Measurements from ENCODE around the gene GABRA5. TPM values are rescaled to one million over a fixed set of nuclear protein-coding genes. Genes with fewer than 3 reads are reported as not detected.
"Not testable (repeated sequence)": the region's sequence is repeated elsewhere in the genome, so short reads cannot be mapped to it uniquely, and the experiment has no call there.

GABRA5 gene
- polyA plus RNA-seq (2012; ENCODE audit: low read depth, missing spikeins) = not detected

DNA sequence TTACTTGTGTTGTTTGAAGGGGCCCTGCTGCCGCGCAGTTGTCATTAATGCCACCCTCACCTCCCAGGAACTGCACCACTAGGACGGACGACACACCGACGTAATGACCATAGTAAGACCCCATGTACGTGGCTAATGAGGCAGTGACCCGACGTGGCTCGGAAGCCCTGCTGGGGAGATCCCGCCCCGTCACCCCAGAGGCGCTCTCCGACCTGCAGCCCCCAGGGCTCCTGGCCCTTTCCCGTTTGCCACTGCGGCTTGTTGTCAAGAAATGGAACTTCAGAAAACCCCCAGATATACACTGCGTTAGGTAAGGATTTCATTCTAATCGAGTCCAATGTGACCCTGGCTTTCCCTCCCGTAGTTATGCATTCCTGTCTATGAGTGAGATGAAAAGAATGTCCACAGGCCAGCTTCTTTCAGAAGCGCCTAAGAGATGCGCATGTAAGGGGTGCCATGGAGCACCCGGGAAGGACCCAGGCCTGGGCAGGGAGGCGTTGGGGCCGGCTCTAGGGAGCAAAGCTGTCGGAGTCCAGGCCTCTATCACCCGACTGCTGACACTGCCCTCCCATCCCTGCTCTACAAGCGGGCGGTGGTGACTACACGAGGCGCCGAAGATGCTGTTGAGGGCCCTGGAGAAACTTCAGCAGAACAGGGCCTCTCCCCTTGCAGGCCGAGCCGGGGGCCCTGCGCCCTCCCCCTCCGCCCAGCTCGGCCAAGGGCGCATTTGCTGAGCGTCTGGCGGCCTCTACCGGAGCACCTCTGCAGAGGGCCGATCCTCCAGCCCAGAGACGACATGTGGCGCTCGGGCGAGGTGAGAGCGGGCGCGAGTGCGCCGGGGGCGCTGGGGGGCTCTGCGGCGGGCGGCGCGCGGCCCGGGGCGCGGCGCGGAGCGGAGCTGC, at the start of gene GABRA5:
Gene GABRA5 (plus strand): TSS at position 765 of the 902 bp plus-strand sequence. CDS start 2,187 bp downstream, outside the sequence.
- FAIRE-seq (no peak), DNase-seq (ENCODE audit: insufficient read length, low spot score) (no peak)
- TF ChIP-seq POLR2A (IDR thresholded peaks at IDR 0.05; ENCODE audit: low read depth, low read length) = no peak
- TF ChIP-seq PAX5 (IDR thresholded peaks at IDR 0.05; ENCODE audit: insufficient read depth, low read length, severe bottlenecking) = no peak
- TF ChIP-seq TAF1 (IDR thresholded peaks at IDR 0.05; ENCODE audit: low read depth, low read length) = no peak
- no peak for TF ChIP-seq SPI1 (IDR thresholded peaks at IDR 0.05; ENCODE audit: low read depth, low read length)
- TF ChIP-seq POLR2AphosphoS5 (IDR thresholded peaks at IDR 0.05; ENCODE audit: low read depth, low read length) = no peak
- no peak for TF ChIP-seq POU2F2 (IDR thresholded peaks at IDR 0.05; ENCODE audit: low read depth, low read length)

DNA sequence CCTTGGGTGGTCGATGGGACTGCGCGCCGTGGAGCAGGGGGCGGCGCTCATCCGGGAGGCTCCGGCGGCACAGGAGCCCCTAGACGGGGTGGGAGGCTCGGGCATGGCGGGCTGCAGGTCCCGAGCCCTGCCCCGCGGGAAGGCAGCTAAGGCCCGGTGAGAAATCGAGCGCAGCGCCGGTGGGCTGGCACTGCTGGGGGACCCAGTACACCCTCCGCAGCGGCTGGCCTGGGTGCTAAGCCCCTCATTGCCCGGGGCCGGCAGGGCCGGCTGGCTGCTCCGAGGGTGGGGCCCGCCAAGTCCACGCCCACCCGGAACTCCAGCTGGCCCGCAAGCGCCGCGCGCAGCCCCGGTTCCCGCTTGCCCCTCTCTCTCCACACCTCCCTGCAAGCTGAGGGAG, 35.7 kb upstream of the GABRA5 start:
- not testable (repeated sequence) for DNase-seq (ENCODE audit: insufficient read length, low spot score); FAIRE-seq

DNA sequence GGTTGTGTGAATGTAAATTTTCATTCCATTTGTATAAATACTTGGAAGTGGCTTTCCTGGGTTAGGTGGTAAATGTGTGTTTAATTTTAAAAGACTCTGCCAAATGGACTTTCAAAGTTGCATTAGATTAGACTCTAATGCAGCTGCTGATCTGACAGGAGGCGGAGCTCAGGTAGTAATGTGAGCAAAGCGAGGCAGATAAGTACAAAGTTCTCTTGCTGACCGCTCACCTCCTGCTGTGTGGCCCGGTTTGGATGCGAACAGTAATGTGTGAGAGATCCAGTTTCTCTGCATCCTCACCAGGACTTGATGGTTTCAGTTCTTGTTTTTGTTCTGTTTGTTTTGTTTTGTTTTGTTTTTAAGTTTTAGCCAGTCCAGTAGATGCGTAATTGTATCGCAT, 34.9 kb upstream of the GABRA5 start:
- DNase-seq (ENCODE audit: insufficient read length, low spot score) = no peak
- TF ChIP-seq SPI1 (IDR thresholded peaks at IDR 0.05; ENCODE audit: low read depth, low read length) (no peak), POU2F2 (IDR thresholded peaks at IDR 0.05; ENCODE audit: low read depth, low read length) (no peak), POLR2A (IDR thresholded peaks at IDR 0.05; ENCODE audit: low read depth, low read length) (no peak), POLR2AphosphoS5 (IDR thresholded peaks at IDR 0.05; ENCODE audit: low read depth, low read length) (no peak), PAX5 (IDR thresholded peaks at IDR 0.05; ENCODE audit: insufficient read depth, low read length, severe bottlenecking) (no peak), TAF1 (IDR thresholded peaks at IDR 0.05; ENCODE audit: low read depth, low read length) (no peak)
- no peak for FAIRE-seq

DNA sequence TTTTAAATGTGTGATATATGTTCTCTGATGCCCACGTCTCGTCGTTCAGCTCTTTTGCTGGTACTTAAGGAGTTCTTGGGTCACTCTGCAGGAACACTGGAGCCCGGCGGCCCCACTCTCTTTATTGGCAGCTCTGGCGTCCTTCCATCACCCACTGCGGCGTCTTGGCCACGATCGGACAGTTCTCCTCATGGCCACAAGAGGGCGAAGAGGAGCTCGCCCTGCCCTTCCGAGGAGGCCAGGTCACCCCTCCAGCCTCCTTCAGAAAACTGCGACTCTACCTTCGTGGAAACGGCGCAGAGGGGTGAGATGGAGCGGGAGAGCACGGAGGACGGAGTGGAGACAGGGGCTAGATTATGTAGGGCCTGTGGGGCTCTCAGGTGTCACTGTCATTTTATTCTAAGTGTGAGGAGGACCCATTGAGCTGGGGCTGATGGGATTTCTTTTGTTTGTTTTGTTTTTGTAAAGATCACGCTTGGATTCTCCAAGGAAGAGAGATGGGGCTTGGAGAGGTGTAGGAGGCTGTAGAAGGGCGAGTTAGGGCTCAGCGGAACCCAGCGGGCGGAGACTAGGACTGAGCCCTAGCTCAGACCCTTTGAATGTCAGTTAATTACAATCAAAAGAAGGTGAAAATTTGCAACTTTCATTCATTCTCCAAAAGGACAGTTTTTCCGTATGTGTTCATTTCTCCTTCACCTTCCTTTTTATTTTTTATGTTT, 28.0 kb upstream of the GABRA5 start:
- FAIRE-seq (no peak), DNase-seq (ENCODE audit: insufficient read length, low spot score) (peak; percentile 27)
- TF ChIP-seq TAF1 (IDR thresholded peaks at IDR 0.05; ENCODE audit: low read depth, low read length) (no peak), POLR2A (IDR thresholded peaks at IDR 0.05; ENCODE audit: low read depth, low read length) (no peak), PAX5 (IDR thresholded peaks at IDR 0.05; ENCODE audit: insufficient read depth, low read length, severe bottlenecking) (no peak), POLR2AphosphoS5 (IDR thresholded peaks at IDR 0.05; ENCODE audit: low read depth, low read length) (no peak), SPI1 (IDR thresholded peaks at IDR 0.05; ENCODE audit: low read depth, low read length) (no peak), POU2F2 (IDR thresholded peaks at IDR 0.05; ENCODE audit: low read depth, low read length) (no peak)

DNA sequence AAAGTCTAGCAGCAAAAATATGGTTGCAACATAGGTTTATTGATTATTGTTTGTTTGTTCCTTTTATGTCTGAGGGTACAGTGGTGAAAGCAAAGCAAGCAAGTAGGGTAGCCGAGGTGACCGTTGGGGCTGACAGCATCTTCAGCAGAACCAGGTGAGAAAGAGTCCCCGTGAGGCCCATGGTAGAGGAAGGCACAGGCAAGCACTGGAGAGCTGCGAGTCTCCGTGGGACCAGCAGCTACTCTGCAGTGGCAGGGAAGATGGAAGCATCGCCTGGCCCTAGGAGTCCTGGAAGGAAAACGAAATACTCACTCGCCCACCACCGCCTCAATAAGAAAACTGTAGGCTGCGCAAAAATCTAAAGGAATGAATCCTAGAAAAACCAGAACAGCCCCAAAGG, 25.3 kb upstream of the GABRA5 start:
- DNase-seq (ENCODE audit: insufficient read length, low spot score) (no peak), FAIRE-seq (no peak)
- TF ChIP-seq PAX5 (IDR thresholded peaks at IDR 0.05; ENCODE audit: insufficient read depth, low read length, severe bottlenecking) = no peak
- TF ChIP-seq TAF1 (IDR thresholded peaks at IDR 0.05; ENCODE audit: low read depth, low read length) = no peak
- TF ChIP-seq SPI1 (IDR thresholded peaks at IDR 0.05; ENCODE audit: low read depth, low read length) = no peak
- no peak for TF ChIP-seq POLR2A (IDR thresholded peaks at IDR 0.05; ENCODE audit: low read depth, low read length)
- no peak for TF ChIP-seq POU2F2 (IDR thresholded peaks at IDR 0.05; ENCODE audit: low read depth, low read length)
- TF ChIP-seq POLR2AphosphoS5 (IDR thresholded peaks at IDR 0.05; ENCODE audit: low read depth, low read length) = no peak

DNA sequence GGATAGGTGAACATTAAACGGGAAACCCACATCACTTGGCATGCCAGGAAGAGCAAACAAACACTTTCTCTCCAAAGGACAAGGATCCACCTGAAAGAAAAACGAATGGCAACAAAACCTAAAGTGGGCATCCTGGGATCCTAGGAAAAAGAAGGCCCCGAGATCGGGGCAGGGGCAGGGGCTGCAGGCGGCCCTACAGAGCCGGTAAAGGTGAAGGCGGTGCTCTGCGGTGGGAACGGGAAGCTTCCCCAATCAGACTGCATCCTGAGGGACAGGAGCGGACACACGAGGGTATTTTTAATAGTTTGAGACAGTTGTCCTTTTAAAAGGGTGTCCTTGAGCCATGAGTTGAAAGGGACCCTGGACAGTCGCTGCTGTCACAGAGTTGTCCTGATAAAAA, 24.9 kb upstream of the GABRA5 start:
- FAIRE-seq = no peak
- DNase-seq (ENCODE audit: insufficient read length, low spot score) = no peak
- TF ChIP-seq POU2F2 (IDR thresholded peaks at IDR 0.05; ENCODE audit: low read depth, low read length) = no peak
- TF ChIP-seq POLR2A (IDR thresholded peaks at IDR 0.05; ENCODE audit: low read depth, low read length) = no peak
- TF ChIP-seq PAX5 (IDR thresholded peaks at IDR 0.05; ENCODE audit: insufficient read depth, low read length, severe bottlenecking) = no peak
- no peak for TF ChIP-seq SPI1 (IDR thresholded peaks at IDR 0.05; ENCODE audit: low read depth, low read length)
- TF ChIP-seq POLR2AphosphoS5 (IDR thresholded peaks at IDR 0.05; ENCODE audit: low read depth, low read length) = no peak
- no peak for TF ChIP-seq TAF1 (IDR thresholded peaks at IDR 0.05; ENCODE audit: low read depth, low read length)

DNA sequence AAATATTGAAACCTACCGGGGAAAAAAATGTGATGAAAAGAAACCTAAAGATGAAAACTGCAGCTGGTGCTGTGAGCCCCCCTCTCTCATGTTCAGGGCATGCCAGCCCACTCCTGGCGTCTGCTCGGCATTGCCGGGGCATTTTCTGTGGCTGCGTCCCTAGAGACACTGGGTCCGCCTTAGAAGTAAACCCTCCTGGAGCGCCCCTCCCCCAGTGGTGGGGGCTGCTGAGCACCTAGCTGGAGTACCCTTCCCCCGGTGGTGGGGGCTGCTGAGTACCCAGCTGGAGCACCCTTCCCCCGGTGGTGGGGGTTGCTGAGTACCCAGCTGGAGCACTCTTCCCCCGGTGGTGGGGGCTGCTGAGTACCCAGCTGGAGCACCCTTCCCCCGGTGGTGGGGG, 24.5 kb upstream of the GABRA5 start:
- TF ChIP-seq POLR2AphosphoS5 (IDR thresholded peaks at IDR 0.05; ENCODE audit: low read depth, low read length) (no peak), PAX5 (IDR thresholded peaks at IDR 0.05; ENCODE audit: insufficient read depth, low read length, severe bottlenecking) (no peak), POU2F2 (IDR thresholded peaks at IDR 0.05; ENCODE audit: low read depth, low read length) (no peak), POLR2A (IDR thresholded peaks at IDR 0.05; ENCODE audit: low read depth, low read length) (no peak), TAF1 (IDR thresholded peaks at IDR 0.05; ENCODE audit: low read depth, low read length) (no peak), SPI1 (IDR thresholded peaks at IDR 0.05; ENCODE audit: low read depth, low read length) (no peak)
- no peak for DNase-seq (ENCODE audit: insufficient read length, low spot score)
- no peak for FAIRE-seq

DNA sequence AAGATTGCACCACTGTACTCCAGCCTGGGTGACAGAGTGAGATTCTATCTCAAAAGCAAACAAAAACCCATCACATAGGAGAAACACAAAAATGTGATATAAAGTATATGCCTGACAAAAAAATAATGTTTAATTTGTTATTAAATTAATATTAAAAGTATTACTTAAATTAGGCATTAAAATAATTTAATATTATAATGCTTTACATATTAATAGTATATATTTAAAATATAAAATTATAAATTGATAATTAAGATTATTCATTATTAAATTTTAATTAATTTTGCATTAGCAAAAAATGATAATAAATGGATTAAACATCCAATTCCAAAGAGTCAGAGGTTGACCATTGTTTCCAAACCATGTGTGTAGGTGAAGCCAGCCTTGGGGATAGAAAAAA, 22.0 kb upstream of the GABRA5 start:
- TF ChIP-seq POU2F2 (IDR thresholded peaks at IDR 0.05; ENCODE audit: low read depth, low read length) (no peak), SPI1 (IDR thresholded peaks at IDR 0.05; ENCODE audit: low read depth, low read length) (no peak), PAX5 (IDR thresholded peaks at IDR 0.05; ENCODE audit: insufficient read depth, low read length, severe bottlenecking) (no peak), POLR2AphosphoS5 (IDR thresholded peaks at IDR 0.05; ENCODE audit: low read depth, low read length) (no peak), TAF1 (IDR thresholded peaks at IDR 0.05; ENCODE audit: low read depth, low read length) (no peak), POLR2A (IDR thresholded peaks at IDR 0.05; ENCODE audit: low read depth, low read length) (no peak)
- no peak for FAIRE-seq
- DNase-seq (ENCODE audit: insufficient read length, low spot score) = no peak

DNA sequence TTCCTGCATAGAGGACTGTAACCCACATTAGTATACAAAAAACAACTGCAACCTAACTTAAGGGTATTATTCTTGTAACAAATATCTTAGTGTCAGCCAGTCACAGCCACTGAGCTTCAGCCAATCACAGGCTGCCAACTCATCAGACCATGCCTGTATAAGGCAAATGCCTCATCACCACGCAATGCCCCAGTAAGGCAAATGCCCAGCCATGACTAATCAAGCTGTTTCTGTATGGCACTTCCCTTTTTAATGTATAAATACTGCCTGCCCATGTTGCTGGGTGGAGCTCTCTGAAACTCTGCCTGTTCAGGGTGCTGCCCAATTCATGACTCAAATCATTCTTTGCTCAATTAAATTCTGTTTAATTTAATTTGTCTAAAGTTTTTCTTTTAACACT, 18.4 kb upstream of the GABRA5 start:
- DNase-seq (ENCODE audit: insufficient read length, low spot score) (no peak), FAIRE-seq (no peak)
- TF ChIP-seq POLR2AphosphoS5 (IDR thresholded peaks at IDR 0.05; ENCODE audit: low read depth, low read length) (no peak), POU2F2 (IDR thresholded peaks at IDR 0.05; ENCODE audit: low read depth, low read length) (no peak), PAX5 (IDR thresholded peaks at IDR 0.05; ENCODE audit: insufficient read depth, low read length, severe bottlenecking) (no peak), SPI1 (IDR thresholded peaks at IDR 0.05; ENCODE audit: low read depth, low read length) (no peak), TAF1 (IDR thresholded peaks at IDR 0.05; ENCODE audit: low read depth, low read length) (no peak), POLR2A (IDR thresholded peaks at IDR 0.05; ENCODE audit: low read depth, low read length) (no peak)
